ENCODE measurements around the gene XYLT1. TPM values are rescaled to one million over a fixed set of nuclear protein-coding genes. Genes with fewer than 3 reads are reported as not detected.
"Not testable (repeated sequence)": the region's sequence is repeated elsewhere in the genome, so short reads cannot be mapped to it uniquely, and the experiment has no call there.

Gene XYLT1
- total RNA-seq, 1 experiment from 2014 or later, result 7.6 TPM

- H3K27me3 ChIP-seq (ENCODE audit: control insufficient read depth, insufficient read depth, low read length), result no peaks in the 10 kb centered on the region
- no peaks in the 10 kb centered on the region for H3K36me3 ChIP-seq (replicated peaks; ENCODE audit: control insufficient read depth, insufficient read depth, low read length)
- no peak overlapping the region for H3K4me3 ChIP-seq (ENCODE audit: insufficient read depth, low read depth, low read length)
- DNase-seq, result no peak
Measured at GRCh38 chr16:17414916-17415315, 55.8 kb downstream of the XYLT1 start.

GRCh38 chr16:17414421-17414820, 56.3 kb downstream of the XYLT1 start:
- Histone ChIP-seq H3K4me3 (ENCODE audit: insufficient read depth, low read depth, low read length) (no peak overlapping the region), H3K27me3 (ENCODE audit: control insufficient read depth, insufficient read depth, low read length) (no peaks in the 10 kb centered on the region), H3K36me3 (replicated peaks; ENCODE audit: control insufficient read depth, insufficient read depth, low read length) (no peaks in the 10 kb centered on the region)
- DNase-seq, result no peak

DNA sequence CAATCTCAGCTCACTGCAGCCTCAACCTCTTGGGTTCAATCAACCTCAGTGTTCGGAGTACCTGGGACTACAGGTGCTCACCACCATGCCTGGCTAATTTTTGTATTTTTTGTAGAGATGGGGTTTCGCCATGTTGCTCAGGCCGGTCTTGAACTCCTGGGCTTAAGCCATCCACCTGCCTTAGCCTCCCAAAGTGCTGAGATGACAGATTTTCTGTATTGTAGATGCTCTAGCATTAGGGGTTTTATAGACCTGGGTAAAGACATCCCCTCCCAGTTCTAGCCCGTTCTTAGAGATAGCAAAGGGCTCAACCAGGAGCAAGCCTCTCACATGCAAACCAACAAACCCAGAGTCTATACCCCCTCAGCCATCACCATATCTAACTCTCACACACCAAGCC, 57.3 kb downstream of the XYLT1 start:
- H3K36me3 ChIP-seq (replicated peaks; ENCODE audit: control insufficient read depth, insufficient read depth, low read length), result no peaks in the 10 kb centered on the region
- no peaks in the 10 kb centered on the region for H3K27me3 ChIP-seq (ENCODE audit: control insufficient read depth, insufficient read depth, low read length)
- DNase-seq, result no peak
- no peak overlapping the region for H3K4me3 ChIP-seq (ENCODE audit: insufficient read depth, low read depth, low read length)

GRCh38 chr16:17412791-17413190, 58.0 kb downstream of the XYLT1 start:
- no peak for DNase-seq
- Histone ChIP-seq H3K27me3 (ENCODE audit: control insufficient read depth, insufficient read depth, low read length) (no peaks in the 10 kb centered on the region), H3K4me3 (ENCODE audit: insufficient read depth, low read depth, low read length) (no peak overlapping the region), H3K36me3 (replicated peaks; ENCODE audit: control insufficient read depth, insufficient read depth, low read length) (no peaks in the 10 kb centered on the region)

- DNase-seq, result no peak
- no peaks in the 10 kb centered on the region for H3K27me3 ChIP-seq (ENCODE audit: control insufficient read depth, insufficient read depth, low read length)
Measured at GRCh38 chr16:17412221-17412620, 58.5 kb downstream of the XYLT1 start.

DNA sequence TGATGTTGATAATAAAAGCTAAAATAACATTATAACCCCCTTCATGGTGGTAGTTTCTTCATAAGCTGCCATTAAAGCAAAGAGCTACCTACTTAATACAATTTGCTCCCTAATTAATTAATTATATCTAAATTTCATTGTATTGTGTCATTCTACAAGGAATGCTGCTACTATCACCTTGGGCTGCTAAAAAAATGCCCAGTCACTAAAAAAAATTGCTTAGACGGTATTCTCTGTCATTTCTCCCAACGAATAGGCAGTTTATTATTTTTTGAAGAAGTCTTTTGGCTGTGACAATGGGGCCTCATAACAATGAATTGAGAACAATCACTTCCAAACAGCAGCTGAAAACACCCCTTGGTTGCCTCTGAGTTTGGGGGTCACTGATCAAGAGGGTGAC, 59.5 kb downstream of the XYLT1 start:
- Histone ChIP-seq H3K27me3 (ENCODE audit: control insufficient read depth, insufficient read depth, low read length) (no peaks in the 10 kb centered on the region), H3K4me3 (ENCODE audit: insufficient read depth, low read depth, low read length) (no peak overlapping the region), H3K36me3 (replicated peaks; ENCODE audit: control insufficient read depth, insufficient read depth, low read length) (no peaks in the 10 kb centered on the region)
- DNase-seq, result no peak

More at GRCh38 chr16:17412221-17412620, 58.5 kb downstream of the XYLT1 start:
- no peak overlapping the region for H3K4me3 ChIP-seq (ENCODE audit: insufficient read depth, low read depth, low read length)
- no peaks in the 10 kb centered on the region for H3K36me3 ChIP-seq (replicated peaks; ENCODE audit: control insufficient read depth, insufficient read depth, low read length)

GRCh38 chr16:17410316-17410715, 60.4 kb downstream of the XYLT1 start:
- not testable (repeated sequence) for DNase-seq; H3K36me3 ChIP-seq (replicated peaks; ENCODE audit: control insufficient read depth, insufficient read depth, low read length); H3K27me3 ChIP-seq (ENCODE audit: control insufficient read depth, insufficient read depth, low read length); H3K4me3 ChIP-seq (ENCODE audit: insufficient read depth, low read depth, low read length)

DNA sequence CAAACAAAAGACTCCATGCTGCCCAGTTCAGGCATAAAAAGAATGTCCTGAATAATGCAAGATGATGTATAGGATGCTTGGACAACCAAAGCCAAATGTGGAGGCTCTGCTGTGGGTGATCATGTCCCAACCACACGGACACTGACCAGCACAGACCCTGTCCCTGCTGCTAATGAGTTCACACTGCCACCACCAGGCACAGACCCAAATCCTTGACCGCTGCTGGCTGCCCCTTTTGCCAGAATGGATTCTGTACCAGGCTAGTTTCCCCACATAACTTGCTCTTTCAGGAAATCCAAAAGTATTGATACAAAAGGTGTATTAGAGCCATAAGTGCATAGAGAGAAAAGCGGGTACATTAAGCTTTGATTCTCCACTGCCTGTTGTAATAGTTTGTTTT, 60.9 kb downstream of the XYLT1 start:
- Histone ChIP-seq H3K27me3 (ENCODE audit: control insufficient read depth, insufficient read depth, low read length) (no peaks in the 10 kb centered on the region), H3K4me3 (ENCODE audit: insufficient read depth, low read depth, low read length) (no peak overlapping the region), H3K36me3 (replicated peaks; ENCODE audit: control insufficient read depth, insufficient read depth, low read length) (no peaks in the 10 kb centered on the region)
- DNase-seq, result no peak

DNA sequence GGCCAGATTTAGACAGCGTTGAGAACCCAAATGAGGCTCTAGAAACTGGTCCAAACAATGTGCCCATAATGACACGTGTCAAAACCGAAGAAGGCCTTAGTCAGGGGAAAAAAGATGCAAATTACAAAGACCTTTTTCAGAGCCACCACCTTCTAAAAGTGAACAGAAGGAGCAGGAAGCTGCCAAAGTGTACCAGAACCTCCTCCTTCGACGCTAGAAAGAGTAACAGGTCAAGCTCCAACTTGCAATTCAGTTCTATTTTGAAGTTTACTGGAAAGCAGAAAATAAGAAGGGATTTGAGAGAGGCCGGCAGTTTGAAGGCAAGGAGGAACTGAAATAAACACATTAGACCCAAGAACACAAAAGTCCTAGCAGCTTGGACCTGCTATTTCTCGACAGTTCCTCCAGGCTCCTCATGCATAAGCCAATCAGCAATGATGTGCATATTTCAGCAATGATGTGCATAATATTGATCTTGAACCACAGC, 61.8 kb downstream of the XYLT1 start:
- no peaks in the 10 kb centered on the region for H3K36me3 ChIP-seq (replicated peaks; ENCODE audit: control insufficient read depth, insufficient read depth, low read length)
- no peaks in the 10 kb centered on the region for H3K27me3 ChIP-seq (ENCODE audit: control insufficient read depth, insufficient read depth, low read length)
- DNase-seq, result no peak
- H3K4me3 ChIP-seq (ENCODE audit: insufficient read depth, low read depth, low read length), result no peak overlapping the region

- Histone ChIP-seq H3K36me3 (replicated peaks; ENCODE audit: control insufficient read depth, insufficient read depth, low read length) (no peaks in the 10 kb centered on the region), H3K4me3 (ENCODE audit: insufficient read depth, low read depth, low read length) (no peak overlapping the region), H3K27me3 (ENCODE audit: control insufficient read depth, insufficient read depth, low read length) (no peaks in the 10 kb centered on the region)
- no peak for DNase-seq
Measured at GRCh38 chr16:17408296-17408695, 62.5 kb downstream of the XYLT1 start.

- DNase-seq, result no peak
- no peak overlapping the region for H3K4me3 ChIP-seq (ENCODE audit: insufficient read depth, low read depth, low read length)
- no peaks in the 10 kb centered on the region for H3K36me3 ChIP-seq (replicated peaks; ENCODE audit: control insufficient read depth, insufficient read depth, low read length)
- no peaks in the 10 kb centered on the region for H3K27me3 ChIP-seq (ENCODE audit: control insufficient read depth, insufficient read depth, low read length)
Measured at GRCh38 chr16:17407321-17407720, 63.4 kb downstream of the XYLT1 start.

DNA sequence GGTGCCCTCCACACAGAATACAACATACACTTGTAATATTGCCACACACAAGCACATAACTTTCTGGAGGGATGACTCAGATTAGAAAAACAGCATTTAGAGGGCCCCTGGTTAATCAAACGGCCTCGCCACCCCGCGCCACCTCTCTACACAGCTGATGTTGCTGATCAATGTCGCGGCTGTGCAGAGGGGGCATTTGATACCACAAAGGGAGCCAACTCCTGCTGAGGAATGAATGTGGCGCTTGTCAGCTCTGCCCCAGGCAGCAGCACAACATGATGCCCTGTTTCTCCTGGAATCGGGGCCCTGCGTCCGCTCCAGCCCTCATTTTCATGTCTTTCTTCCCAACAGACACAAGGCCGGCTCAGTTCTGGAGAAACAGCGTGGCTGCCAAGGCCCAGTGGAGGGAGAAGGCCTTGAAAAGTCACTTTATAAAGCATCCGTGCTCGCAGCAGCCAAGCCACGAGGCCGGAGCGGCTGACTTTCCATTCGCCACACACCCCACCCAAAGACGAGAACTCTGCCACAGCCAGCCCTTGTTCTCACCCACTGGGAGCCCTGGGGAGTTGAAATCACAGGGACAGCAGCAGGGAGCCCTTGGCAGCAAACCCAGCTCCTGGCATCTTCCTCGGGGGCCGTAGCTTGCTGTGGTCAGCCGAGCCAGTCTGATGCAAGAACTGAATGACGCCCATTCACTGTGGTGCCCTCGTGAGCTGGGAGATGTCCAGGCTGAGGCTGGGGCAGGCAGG, 65.6 kb downstream of the XYLT1 start:
- no peaks in the 10 kb centered on the region for H3K36me3 ChIP-seq (replicated peaks; ENCODE audit: control insufficient read depth, insufficient read depth, low read length)
- no peaks in the 10 kb centered on the region for H3K27me3 ChIP-seq (ENCODE audit: control insufficient read depth, insufficient read depth, low read length)
- H3K4me3 ChIP-seq (ENCODE audit: insufficient read depth, low read depth, low read length), result no peak overlapping the region
- no peak for DNase-seq

- H3K4me3 ChIP-seq (ENCODE audit: insufficient read depth, low read depth, low read length), result no peak overlapping the region
- H3K27me3 ChIP-seq (ENCODE audit: control insufficient read depth, insufficient read depth, low read length), result no peaks in the 10 kb centered on the region
- no peak for DNase-seq
- no peaks in the 10 kb centered on the region for H3K36me3 ChIP-seq (replicated peaks; ENCODE audit: control insufficient read depth, insufficient read depth, low read length)
Measured at GRCh38 chr16:17403859-17404545, 66.8 kb downstream of the XYLT1 start.

DNA sequence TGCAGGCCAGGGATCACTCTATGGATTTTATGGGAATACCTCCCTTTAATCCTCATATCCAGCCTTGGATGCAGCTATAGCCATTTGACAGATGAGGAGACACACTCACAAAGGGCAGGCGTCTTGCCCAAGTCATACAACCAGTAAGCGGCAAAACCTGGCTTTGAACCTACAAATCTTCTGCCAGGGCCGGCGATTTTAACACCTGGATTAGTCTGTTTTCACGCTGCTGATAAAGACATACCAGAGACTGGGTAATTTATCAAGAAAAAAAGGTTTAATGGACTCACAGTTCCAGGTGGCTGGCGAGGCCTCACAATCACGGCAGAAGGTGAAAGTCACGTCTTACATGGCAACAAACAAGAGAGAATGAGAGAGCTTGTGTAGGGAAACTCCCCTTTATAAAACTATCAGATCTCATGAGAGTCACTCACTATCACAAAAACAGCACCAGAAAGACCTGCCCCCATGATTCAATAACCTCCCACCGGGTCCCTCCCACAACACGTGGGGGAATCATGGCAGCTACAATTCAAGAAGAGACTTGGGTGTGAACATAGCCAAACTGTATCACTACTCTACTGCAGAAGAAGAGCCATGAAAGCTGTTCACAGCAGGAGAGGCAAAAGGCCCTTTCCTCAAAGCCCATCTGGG, 67.5 kb downstream of the XYLT1 start:
- Histone ChIP-seq H3K36me3 (replicated peaks; ENCODE audit: control insufficient read depth, insufficient read depth, low read length) (no peaks in the 10 kb centered on the region), H3K27me3 (ENCODE audit: control insufficient read depth, insufficient read depth, low read length) (no peaks in the 10 kb centered on the region), H3K4me3 (ENCODE audit: insufficient read depth, low read depth, low read length) (no peak overlapping the region)
- no peak for DNase-seq

- no peaks in the 10 kb centered on the region for H3K36me3 ChIP-seq (replicated peaks; ENCODE audit: control insufficient read depth, insufficient read depth, low read length)
- H3K4me3 ChIP-seq (ENCODE audit: insufficient read depth, low read depth, low read length), result no peak overlapping the region
- no peak for DNase-seq
- H3K27me3 ChIP-seq (ENCODE audit: control insufficient read depth, insufficient read depth, low read length), result no peaks in the 10 kb centered on the region
Measured at GRCh38 chr16:17397499-17397891, 73.3 kb downstream of the XYLT1 start.
